Bronchial epithelial cell (primary cell): ENCODE results near the gene GAST. TPM values are rescaled to one million over a fixed set of nuclear protein-coding genes. Genes with fewer than 3 reads are reported as not detected.

Experiments used
- DNase-seq: peaks from one replicate; pipeline ENCODE4 v3.0.0-alpha.2; 2010; ENCODE audit warnings: low read depth
- FAIRE-seq: peaks from 2 replicates; lab custom pipeline; 2011; peaks lifted over from hg19 to GRCh38; lab: Jason Lieb, UNC
- H3K27me3 ChIP-seq: 2 replicates; pipeline ENCODE4 v1.5.1; 2011; ENCODE audit warnings: low read length; ENCODE audit not compliant: control insufficient read depth, insufficient read depth
- H3K36me3 ChIP-seq: 2 replicates; pipeline ENCODE4 v1.5.1; 2011; ENCODE audit warnings: low read length; ENCODE audit not compliant: control insufficient read depth, insufficient read depth
- H3K4me3 ChIP-seq: 2 replicates; pipeline ENCODE4 v1.5.1; 2011; ENCODE audit warnings: mild to moderate bottlenecking, low read depth, low read length, control low read depth
- total RNA-seq: library from RNA; depleted of rRNA; stranded (reverse); fragments of >200 nt; gene quantifications from 2 replicates; pipeline ENCODE4 v1.2.1, GENCODE V29; 2014
- TF ChIP-seq, protein P1 (sequence below): IDR thresholded peaks from 2 replicates; pipeline ENCODE4 v1.5.1; 2011; ENCODE audit warnings: mild to moderate bottlenecking, moderate library complexity, low read length, control low read depth, inconsistent platforms; ENCODE audit not compliant: insufficient read depth, severe bottlenecking

The GAST gene
- total RNA-seq, 1 donor from 2014 or later = not detected

DNA sequence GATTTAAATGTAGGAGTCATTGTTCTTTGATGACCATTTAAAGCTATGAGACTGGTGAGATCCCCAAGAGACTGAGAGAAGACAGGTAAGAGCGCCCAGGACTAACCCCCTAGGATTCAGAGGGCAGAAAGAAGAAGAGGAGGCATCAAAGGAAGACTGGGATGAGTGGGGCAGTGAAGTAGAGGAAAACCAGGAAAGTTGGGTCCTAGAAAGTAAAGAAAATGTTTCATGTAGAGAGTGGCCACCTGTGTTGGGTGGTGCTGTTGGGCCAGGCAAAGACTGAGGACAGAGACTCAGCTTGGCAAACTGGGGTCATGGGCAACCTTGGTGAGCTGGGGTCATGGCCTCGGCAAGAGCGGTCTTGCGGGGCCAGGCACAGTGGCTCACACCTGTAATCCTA is 23.6 kb downstream of the GAST start:
- Histone ChIP-seq H3K4me3 (no peak overlapping the region), H3K36me3 (no peaks in the 10 kb centered on the region), H3K27me3 (peaks cover 22% of the 10 kb centered on the region)
- TF ChIP-seq, protein P1, sequence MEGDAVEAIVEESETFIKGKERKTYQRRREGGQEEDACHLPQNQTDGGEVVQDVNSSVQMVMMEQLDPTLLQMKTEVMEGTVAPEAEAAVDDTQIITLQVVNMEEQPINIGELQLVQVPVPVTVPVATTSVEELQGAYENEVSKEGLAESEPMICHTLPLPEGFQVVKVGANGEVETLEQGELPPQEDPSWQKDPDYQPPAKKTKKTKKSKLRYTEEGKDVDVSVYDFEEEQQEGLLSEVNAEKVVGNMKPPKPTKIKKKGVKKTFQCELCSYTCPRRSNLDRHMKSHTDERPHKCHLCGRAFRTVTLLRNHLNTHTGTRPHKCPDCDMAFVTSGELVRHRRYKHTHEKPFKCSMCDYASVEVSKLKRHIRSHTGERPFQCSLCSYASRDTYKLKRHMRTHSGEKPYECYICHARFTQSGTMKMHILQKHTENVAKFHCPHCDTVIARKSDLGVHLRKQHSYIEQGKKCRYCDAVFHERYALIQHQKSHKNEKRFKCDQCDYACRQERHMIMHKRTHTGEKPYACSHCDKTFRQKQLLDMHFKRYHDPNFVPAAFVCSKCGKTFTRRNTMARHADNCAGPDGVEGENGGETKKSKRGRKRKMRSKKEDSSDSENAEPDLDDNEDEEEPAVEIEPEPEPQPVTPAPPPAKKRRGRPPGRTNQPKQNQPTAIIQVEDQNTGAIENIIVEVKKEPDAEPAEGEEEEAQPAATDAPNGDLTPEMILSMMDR = no peak
- FAIRE-seq = no peak
- DNase-seq = no peak

DNA sequence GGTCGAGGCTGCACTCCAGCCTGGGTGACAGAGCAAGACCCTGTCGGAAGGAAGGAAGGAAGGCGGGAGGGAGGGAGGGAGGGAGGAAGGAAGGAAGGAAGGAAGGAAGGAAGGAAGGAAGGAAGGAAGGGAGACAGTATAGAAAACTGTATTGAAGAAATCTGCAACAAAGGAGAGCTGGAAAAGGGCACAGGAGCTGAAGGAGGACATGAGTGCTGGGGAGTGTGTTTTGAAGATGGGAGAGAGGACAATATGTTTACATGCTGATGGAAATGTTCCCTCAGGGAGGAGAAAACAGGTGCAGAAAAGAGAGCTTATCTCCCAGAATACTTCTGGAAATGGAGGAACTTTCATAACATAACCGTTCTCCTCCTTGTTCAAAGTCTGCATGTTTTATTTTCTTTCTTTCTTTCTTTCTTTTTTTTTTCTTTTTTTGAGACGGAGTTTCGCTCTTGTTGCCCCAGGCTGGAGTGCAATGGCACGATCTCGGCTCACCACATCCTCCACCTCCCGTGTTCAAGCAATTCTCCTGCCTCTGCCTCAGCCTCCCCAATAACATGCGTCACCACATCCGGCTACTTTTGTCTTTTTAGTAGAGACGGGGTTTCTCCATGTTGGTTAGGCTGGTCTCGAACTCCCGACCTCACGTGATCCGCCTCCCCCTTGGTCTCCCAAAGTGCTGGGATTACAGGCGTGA is 25.0 kb downstream of the GAST start:
- DNase-seq = no peak
- H3K4me3 ChIP-seq = no peak overlapping the region
- peaks cover 20% of the 10 kb centered on the region for H3K27me3 ChIP-seq
- H3K36me3 ChIP-seq = no peaks in the 10 kb centered on the region
- FAIRE-seq = no peak
- TF ChIP-seq, protein P1 = no peak

DNA sequence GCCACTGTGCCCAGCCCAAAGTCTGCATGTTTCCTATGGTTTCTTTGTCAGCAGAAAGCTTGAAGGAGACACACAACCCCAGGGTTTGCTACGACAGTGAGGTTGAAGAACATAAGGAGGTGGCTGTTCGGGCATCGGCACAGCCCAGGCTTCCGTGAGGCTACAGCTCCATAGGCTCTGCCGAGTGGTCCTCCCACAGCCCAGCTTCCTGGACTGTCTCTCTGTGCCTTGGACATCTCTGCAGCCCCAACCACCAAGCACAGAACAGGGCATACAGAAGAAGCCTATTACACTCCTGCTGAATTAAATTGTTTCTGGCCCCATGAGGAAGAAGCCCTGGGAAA is 25.5 kb downstream of the GAST start:
- DNase-seq (no peak), FAIRE-seq (no peak)
- Histone ChIP-seq H3K36me3 (no peaks in the 10 kb centered on the region), H3K27me3 (peaks cover 20% of the 10 kb centered on the region), H3K4me3 (no peak overlapping the region)
- TF ChIP-seq, protein P1 = no peak

DNA sequence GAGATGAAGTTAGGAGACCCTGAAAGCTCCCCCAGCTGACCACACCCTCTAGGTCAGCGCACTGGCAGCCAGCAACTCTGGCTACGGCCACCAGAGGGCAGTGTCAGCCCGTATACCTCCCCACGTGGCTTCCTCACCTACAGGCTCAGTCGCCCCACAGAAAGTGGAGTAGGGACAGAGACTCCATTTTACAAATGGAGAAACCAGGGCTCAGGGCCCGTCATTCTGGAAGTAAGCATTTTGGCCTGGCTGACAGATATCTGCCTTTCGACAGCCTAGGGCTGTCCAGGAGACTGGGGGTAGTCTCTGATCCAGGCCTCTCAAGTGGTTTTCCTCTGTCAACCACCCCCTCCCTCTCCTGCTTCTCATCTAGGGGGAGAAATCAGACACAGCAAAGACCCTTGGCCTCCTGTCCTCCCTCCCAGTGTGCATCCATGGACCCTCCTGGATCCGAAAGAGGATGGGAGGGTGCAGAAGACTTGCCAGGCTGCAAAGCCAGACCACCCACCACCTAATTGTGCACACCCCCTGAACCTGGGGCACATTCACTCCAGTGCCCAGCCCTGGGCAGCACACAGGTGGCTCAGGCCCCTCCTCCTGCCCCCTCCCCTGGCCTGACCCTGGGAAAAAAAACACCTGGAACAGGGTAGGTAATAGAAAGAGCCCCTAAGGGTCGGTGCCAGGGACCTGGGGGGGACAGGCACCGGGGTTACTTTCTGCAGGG is 26.1 kb downstream of the GAST start:
- DNase-seq (peak; percentile 69), FAIRE-seq (no peak)
- Histone ChIP-seq H3K36me3 (no peaks in the 10 kb centered on the region), H3K27me3 (peaks cover 20% of the 10 kb centered on the region), H3K4me3 (no peak overlapping the region)
- TF ChIP-seq, protein P1 = peak; percentile 98

DNA sequence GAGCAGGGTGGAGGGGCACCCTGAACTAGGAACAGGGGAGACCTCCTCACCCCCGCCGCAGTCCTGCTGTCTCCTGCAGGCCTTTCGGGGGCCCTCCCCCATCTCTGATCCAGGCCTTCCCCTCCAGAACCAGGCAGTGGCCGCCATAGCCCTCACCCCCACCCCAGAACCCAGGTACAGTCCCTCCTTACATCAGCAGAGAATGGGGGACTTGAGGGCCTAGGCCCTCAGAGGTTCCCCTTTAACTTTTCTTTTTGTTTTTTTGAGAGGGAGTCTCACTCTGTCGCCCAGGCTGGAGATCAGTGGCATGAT is 26.6 kb downstream of the GAST start:
- H3K36me3 ChIP-seq = no peaks in the 10 kb centered on the region
- TF ChIP-seq, protein P1 = no peak
- DNase-seq = no peak
- peaks cover 16% of the 10 kb centered on the region for H3K27me3 ChIP-seq
- H3K4me3 ChIP-seq = no peak overlapping the region
- no peak for FAIRE-seq
